Lung (tissue), 12 donors: Measurements from ENCODE around the gene VEGFB. TPM values are rescaled to one million over a fixed set of nuclear protein-coding genes. Genes with fewer than 3 reads are reported as not detected.

Experiments used
- ATAC-seq: fragments of 200-7000 bp; cut with Tn5 transposase; one replicate; pipeline ENCODE4 v1.9.1; 2020; ENCODE audit warnings: moderate number of reproducible peaks; ENCODE audit not compliant: insufficient read depth, low FRiP score
- DNase-seq, 3 donors: peaks; one replicate each; pipeline ENCODE4 v3.0.0-alpha.2; 2013 to 2017
- H3K27ac ChIP-seq, 2 donors: one replicate each; pipeline ENCODE4 v1.5.1; 2013; ENCODE audit warnings: mild to moderate bottlenecking in 2 of 2, moderate library complexity in 2 of 2, control low read depth in 1 of 2, inconsistent platforms in 1 of 2, low read depth in 1 of 2, low read length in 1 of 2
- H3K27me3 ChIP-seq, 3 donors: one replicate each; pipeline ENCODE4 v1.5.1; 2013; ENCODE audit warnings: low read length in 2 of 3; ENCODE audit not compliant: control insufficient read depth in 3 of 3, insufficient read depth in 3 of 3
- H3K36me3 ChIP-seq, 4 donors: one replicate each; pipeline ENCODE4 v1.5.1; 2013; ENCODE audit warnings: low read length in 4 of 4, mild to moderate bottlenecking in 1 of 4, moderate library complexity in 1 of 4; ENCODE audit not compliant: control insufficient read depth in 4 of 4, insufficient read depth in 4 of 4
- H3K4me1 ChIP-seq, 5 donors: one replicate each; pipeline ENCODE4 v1.5.1; 2013; ENCODE audit warnings: low read length in 5 of 5, mild to moderate bottlenecking in 2 of 5, moderate library complexity in 1 of 5; ENCODE audit not compliant: control insufficient read depth in 5 of 5, insufficient read depth in 5 of 5
- H3K4me3 ChIP-seq: one replicate; pipeline ENCODE4 v1.5.1; 2013; ENCODE audit warnings: mild to moderate bottlenecking, control low read depth, moderate library complexity
- H3K9ac ChIP-seq, 2 donors: one replicate each; pipeline ENCODE4 v1.5.1; 2013; ENCODE audit warnings: low read length in 2 of 2, control low read depth in 1 of 2; ENCODE audit not compliant: insufficient read depth in 1 of 2
- H3K9me3 ChIP-seq, 4 donors: one replicate each; pipeline ENCODE4 v1.5.1; 2013; ENCODE audit warnings: low read length in 3 of 4, mild to moderate bottlenecking in 1 of 4, moderate library complexity in 1 of 4; ENCODE audit not compliant: control insufficient read depth in 4 of 4, insufficient read depth in 3 of 4
- WGBS, 2 donors: extraction: QIAGEN DNeasy Blood & Tissue Kit; methylation state at CpG; one replicate each; pipeline ENCODE4 v1.1.7; 2013; 5-methylcytosine and 5-hydroxymethylcytosine counted together
- polyA plus RNA-seq, 2 donors: library from polyadenylated mRNA; stranded (reverse); fragments of 200-250 nt; gene quantifications; one replicate each; pipeline ENCODE4 v1.2.1, GENCODE V29; 2013
- total RNA-seq, 2 donors: library from RNA; depleted of rRNA in 1 of 2; stranded (reverse); fragments of >200 nt in 1 of 2; gene quantifications; one replicate each; pipeline ENCODE4 v1.2.1, GENCODE V29; 2014 to 2021
- TF ChIP-seq, protein P1 (sequence below): IDR thresholded peaks from 2 replicates; pipeline ENCODE4 v1.5.1; 2012; ENCODE audit warnings: mild to moderate bottlenecking; ENCODE audit errors: control extremely low read depth, extremely low read depth
- donor health status: control.
- donor health status: control.
- donor health status: Bipolar disorder and iron deficiency.
- donor health status: healthy.
- donor health status: DM: yes; HTN: yes; CAD: no.

VEGFB gene
- total and polyA plus RNA-seq, 4 donors, result 37.8 to 124 (median 79.4) TPM

- no peaks in the 10 kb centered on the region for H3K27me3 ChIP-seq
- no peaks in the 10 kb centered on the region for H3K9me3 ChIP-seq
- ATAC-seq (no peak), DNase-seq (no peak)
- no peak overlapping the region for H3K9ac ChIP-seq
- no peaks in the 10 kb centered on the region for H3K4me1 ChIP-seq
- no peak overlapping the region for H3K4me3 ChIP-seq
- peaks cover 2 to 78% (median 14%) of the 10 kb centered on the region in 4 donors for H3K36me3 ChIP-seq
- H3K27ac ChIP-seq, result no peak overlapping the region
- TF ChIP-seq, protein P1, sequence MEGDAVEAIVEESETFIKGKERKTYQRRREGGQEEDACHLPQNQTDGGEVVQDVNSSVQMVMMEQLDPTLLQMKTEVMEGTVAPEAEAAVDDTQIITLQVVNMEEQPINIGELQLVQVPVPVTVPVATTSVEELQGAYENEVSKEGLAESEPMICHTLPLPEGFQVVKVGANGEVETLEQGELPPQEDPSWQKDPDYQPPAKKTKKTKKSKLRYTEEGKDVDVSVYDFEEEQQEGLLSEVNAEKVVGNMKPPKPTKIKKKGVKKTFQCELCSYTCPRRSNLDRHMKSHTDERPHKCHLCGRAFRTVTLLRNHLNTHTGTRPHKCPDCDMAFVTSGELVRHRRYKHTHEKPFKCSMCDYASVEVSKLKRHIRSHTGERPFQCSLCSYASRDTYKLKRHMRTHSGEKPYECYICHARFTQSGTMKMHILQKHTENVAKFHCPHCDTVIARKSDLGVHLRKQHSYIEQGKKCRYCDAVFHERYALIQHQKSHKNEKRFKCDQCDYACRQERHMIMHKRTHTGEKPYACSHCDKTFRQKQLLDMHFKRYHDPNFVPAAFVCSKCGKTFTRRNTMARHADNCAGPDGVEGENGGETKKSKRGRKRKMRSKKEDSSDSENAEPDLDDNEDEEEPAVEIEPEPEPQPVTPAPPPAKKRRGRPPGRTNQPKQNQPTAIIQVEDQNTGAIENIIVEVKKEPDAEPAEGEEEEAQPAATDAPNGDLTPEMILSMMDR, result no peak
- WGBS, 2 donors, result 94 to 96% methylated on average over 6 of the region's 6 CpGs
Observed at GRCh38 chr11:64260147-64260708, 25.8 kb downstream of the VEGFB start.

DNA sequence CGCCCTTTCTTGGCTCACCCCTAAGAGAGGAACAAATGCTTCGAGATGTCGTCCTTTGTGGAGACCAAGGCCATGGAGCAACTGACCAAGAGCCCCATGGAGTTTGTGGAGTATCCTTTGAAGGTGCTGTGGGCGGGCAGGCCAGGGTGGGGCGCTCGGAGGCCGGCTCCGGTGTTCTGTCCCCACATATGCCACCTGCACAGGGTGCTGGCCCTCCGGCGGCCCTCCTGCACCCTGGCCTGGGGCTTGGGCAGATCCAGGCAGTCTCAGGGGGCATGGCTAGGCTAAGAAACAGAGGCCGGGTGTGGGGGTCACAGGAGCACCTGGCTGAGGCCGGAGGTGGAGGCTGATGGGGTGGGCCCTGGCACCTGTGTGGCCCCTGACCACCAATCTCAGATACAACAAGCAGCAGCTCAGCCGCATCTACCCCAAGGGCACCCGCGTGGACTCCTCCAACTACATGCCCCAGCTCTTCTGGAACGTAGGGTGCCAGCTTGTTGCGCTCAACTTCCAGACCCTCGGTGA, 27.2 kb downstream of the VEGFB start:
- peaks cover 2 to 79% (median 23%) of the 10 kb centered on the region in 4 donors for H3K36me3 ChIP-seq
- H3K4me1 ChIP-seq, result no peaks in the 10 kb centered on the region
- no peak overlapping the region for H3K27ac ChIP-seq
- TF ChIP-seq, protein P1, result no peak
- 94 to 97% methylated on average over 18 of the region's 18 CpGs for WGBS, 2 donors
- no peaks in the 10 kb centered on the region for H3K9me3 ChIP-seq
- no peak overlapping the region for H3K4me3 ChIP-seq
- no peak overlapping the region for H3K9ac ChIP-seq
- H3K27me3 ChIP-seq, result no peaks in the 10 kb centered on the region
- DNase-seq, result no peak
- ATAC-seq, result no peak

GRCh38 chr11:64262271-64263002, 28.1 kb downstream of the VEGFB start:
- no peak overlapping the region for H3K27ac ChIP-seq
- 94 to 95% methylated on average over 42 of the region's 42 CpGs for WGBS, 2 donors
- TF ChIP-seq, protein P1, result no peak
- ATAC-seq, result no peak
- no peaks in the 10 kb centered on the region for H3K27me3 ChIP-seq
- DNase-seq, result no peak
- no peaks in the 10 kb centered on the region for H3K4me1 ChIP-seq
- H3K4me3 ChIP-seq, result no peak overlapping the region
- H3K36me3 ChIP-seq, result peaks cover 2 to 80% (median 22%) of the 10 kb centered on the region in 4 donors
- H3K9me3 ChIP-seq, result no peaks in the 10 kb centered on the region
- no peak overlapping the region for H3K9ac ChIP-seq
